Measurements from ENCODE around the gene LIN54.
"Not testable (repeated sequence)": the region's sequence is repeated elsewhere in the genome, so short reads cannot be mapped to it uniquely, and the experiment has no call there.

The LIN54 gene

GRCh38 chr4:82918091-82918490 lies 92.5 kb downstream of the LIN54 start:
- no peak for TF ChIP-seq CTCF (IDR thresholded peaks at IDR 0.05; ENCODE audit: extremely low read depth, insufficient read depth, missing control alignments)
- in situ Hi-C loops (cut with MboI; ENCODE audit: low pct_unique_long_range_greater_than_20kb, low sequenced_read_pairs, unreplicated experiment): no loop called here

GRCh38 chr4:82913968-82914367 lies 96.7 kb downstream of the LIN54 start:
- DNase-seq (ENCODE audit: low spot score); in situ Hi-C loops (cut with MboI; ENCODE audit: low pct_unique_long_range_greater_than_20kb, low sequenced_read_pairs, unreplicated experiment): not testable (repeated sequence)

More at GRCh38 chr4:82918091-82918490, 92.5 kb downstream of the LIN54 start:
- no peak for DNase-seq (ENCODE audit: low spot score)

- DNase-seq (ENCODE audit: low spot score): no peak
- no peak for TF ChIP-seq CTCF (IDR thresholded peaks at IDR 0.05; ENCODE audit: extremely low read depth, insufficient read depth, missing control alignments)
- in situ Hi-C loops (cut with MboI; ENCODE audit: low pct_unique_long_range_greater_than_20kb, low sequenced_read_pairs, unreplicated experiment): no loop called here
Observed at GRCh38 chr4:82913305-82913704, 97.3 kb downstream of the LIN54 start.

- in situ Hi-C loops (cut with MboI; ENCODE audit: low pct_unique_long_range_greater_than_20kb, low sequenced_read_pairs, unreplicated experiment): no loop called here
- TF ChIP-seq CTCF (IDR thresholded peaks at IDR 0.05; ENCODE audit: extremely low read depth, insufficient read depth, missing control alignments): no peak
- no peak for DNase-seq (ENCODE audit: low spot score)
Observed at GRCh38 chr4:82909326-82909725, 101.3 kb downstream of the LIN54 start.

GRCh38 chr4:82906469-82906868 lies 104.2 kb downstream of the LIN54 start:
- TF ChIP-seq CTCF (IDR thresholded peaks at IDR 0.05; ENCODE audit: extremely low read depth, insufficient read depth, missing control alignments): no peak
- in situ Hi-C loops (cut with MboI; ENCODE audit: low pct_unique_long_range_greater_than_20kb, low sequenced_read_pairs, unreplicated experiment): no loop called here
- peak; percentile 30 for DNase-seq (ENCODE audit: low spot score)

GRCh38 chr4:82905205-82905604 lies 105.4 kb downstream of the LIN54 start:
- DNase-seq (ENCODE audit: low spot score): peak; percentile 73
- in situ Hi-C loops (cut with MboI; ENCODE audit: low pct_unique_long_range_greater_than_20kb, low sequenced_read_pairs, unreplicated experiment): no loop called here
- TF ChIP-seq CTCF (IDR thresholded peaks at IDR 0.05; ENCODE audit: extremely low read depth, insufficient read depth, missing control alignments): no peak

GRCh38 chr4:82903737-82904136 lies 106.9 kb downstream of the LIN54 start:
- TF ChIP-seq CTCF (IDR thresholded peaks at IDR 0.05; ENCODE audit: extremely low read depth, insufficient read depth, missing control alignments): no peak
- in situ Hi-C loops (cut with MboI; ENCODE audit: low pct_unique_long_range_greater_than_20kb, low sequenced_read_pairs, unreplicated experiment): no loop called here
- DNase-seq (ENCODE audit: low spot score): no peak

All from GM13977 (cell line).